Measurements from ENCODE around the gene H1-8. TPM values are rescaled to one million over a fixed set of nuclear protein-coding genes. Genes with fewer than 3 reads are reported as not detected.

The H1-8 gene
- total RNA-seq, 1 donor from 2014 or later: not detected

DNA sequence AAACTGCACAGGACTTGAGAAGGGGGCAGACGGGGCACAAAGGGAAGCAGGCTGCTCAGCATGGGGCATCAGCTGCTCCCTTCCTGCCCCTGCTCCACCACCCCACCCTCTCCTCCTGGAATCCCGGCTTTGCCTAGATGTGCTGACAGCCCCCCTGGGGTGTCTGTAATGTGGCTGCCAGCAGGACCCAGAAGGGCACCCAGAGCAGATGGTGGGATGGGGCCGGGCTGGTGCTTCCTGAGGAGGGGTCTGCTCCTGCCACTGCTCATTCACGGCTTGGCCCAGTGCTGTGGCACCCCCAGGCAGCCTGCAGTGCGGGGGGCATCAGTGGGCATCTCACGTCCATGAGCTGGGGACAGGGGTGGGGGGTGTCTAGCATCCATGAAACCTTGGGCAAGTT lies 10.2 kb downstream of the H1-8 start:
- no peak for FAIRE-seq

DNA sequence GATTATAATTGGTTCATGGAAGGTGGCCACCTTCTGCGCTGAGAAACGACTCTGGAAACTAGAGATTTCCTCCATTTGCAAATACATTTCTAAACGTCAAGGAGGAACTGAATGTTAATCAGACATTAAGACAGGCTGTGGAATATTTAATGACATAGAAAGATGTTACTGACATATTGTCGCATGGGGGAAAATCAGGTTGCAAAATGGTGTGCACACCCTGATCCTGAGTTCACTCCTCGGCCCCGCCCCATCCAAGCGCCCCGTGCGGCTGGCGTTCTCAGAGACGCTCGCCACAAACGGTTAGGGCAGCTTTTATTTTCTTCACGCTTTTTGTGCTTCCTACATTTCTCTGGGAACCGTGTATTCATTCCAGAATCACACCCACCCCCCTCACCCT lies 10.7 kb downstream of the H1-8 start:
- H3K27me3 ChIP-seq (ENCODE audit: control insufficient read depth, insufficient read depth, low read length): no peaks in the 10 kb centered on the region
- no peaks in the 10 kb centered on the region for H3K36me3 ChIP-seq (ENCODE audit: control insufficient read depth, insufficient read depth, low read length)
- TF ChIP-seq, protein P1, sequence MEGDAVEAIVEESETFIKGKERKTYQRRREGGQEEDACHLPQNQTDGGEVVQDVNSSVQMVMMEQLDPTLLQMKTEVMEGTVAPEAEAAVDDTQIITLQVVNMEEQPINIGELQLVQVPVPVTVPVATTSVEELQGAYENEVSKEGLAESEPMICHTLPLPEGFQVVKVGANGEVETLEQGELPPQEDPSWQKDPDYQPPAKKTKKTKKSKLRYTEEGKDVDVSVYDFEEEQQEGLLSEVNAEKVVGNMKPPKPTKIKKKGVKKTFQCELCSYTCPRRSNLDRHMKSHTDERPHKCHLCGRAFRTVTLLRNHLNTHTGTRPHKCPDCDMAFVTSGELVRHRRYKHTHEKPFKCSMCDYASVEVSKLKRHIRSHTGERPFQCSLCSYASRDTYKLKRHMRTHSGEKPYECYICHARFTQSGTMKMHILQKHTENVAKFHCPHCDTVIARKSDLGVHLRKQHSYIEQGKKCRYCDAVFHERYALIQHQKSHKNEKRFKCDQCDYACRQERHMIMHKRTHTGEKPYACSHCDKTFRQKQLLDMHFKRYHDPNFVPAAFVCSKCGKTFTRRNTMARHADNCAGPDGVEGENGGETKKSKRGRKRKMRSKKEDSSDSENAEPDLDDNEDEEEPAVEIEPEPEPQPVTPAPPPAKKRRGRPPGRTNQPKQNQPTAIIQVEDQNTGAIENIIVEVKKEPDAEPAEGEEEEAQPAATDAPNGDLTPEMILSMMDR (IDR thresholded peaks at IDR 0.05; ENCODE audit: insufficient read depth, low read length, severe bottlenecking): peak; percentile 9
- H3K4me3 ChIP-seq (ENCODE audit: low read depth, low read length): no peak overlapping the region
- no peak for DNase-seq (ENCODE audit: low read depth)
- no peak for FAIRE-seq

More for the DNA sequence above, 10.2 kb downstream of the H1-8 start:
- H3K4me3 ChIP-seq (ENCODE audit: low read depth, low read length): no peak overlapping the region
- no peaks in the 10 kb centered on the region for H3K36me3 ChIP-seq (ENCODE audit: control insufficient read depth, insufficient read depth, low read length)
- H3K27me3 ChIP-seq (ENCODE audit: control insufficient read depth, insufficient read depth, low read length): no peaks in the 10 kb centered on the region
- TF ChIP-seq, protein P1 (IDR thresholded peaks at IDR 0.05; ENCODE audit: insufficient read depth, low read length, severe bottlenecking): no peak
- no peak for DNase-seq (ENCODE audit: low read depth)

DNA sequence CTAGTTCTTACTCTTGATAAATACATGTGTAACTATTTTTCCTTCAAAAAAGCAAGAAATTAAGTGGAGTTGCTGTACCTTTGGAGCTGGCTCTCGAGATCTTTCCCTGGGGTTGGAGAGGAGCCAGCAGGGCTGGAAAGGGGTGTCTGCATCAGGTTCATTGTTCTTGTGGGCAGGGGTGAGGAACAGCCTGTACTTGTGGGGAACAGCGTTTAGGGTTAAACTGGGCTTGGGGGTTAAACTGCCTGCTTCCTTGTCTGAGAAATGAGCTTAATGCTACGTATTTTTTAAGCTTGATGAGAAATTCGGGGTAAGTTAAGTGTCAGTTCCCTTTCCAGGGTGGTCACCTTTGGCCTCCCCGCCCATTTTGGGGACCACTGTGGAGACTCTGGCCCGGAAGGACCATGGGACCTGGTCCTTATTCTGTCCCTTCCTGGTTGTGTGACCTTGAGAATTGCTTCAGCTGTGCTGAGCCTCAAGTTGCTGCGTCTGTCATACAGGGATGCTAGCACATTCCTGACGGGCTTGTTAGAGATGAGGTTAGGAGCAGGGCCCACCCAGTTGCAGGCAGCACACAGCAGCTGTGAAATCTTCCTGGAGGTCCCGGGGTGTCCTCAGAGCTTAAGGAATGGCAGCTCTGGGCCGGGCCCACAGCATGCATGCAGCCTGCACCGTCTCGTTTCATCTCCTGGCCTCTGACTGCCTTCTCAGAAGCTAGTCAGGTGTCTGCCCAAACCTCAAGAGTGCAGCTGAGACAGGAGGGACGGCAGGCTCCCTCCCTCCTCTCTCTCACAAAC lies 11.6 kb downstream of the H1-8 start:
- TF ChIP-seq, protein P1 (IDR thresholded peaks at IDR 0.05; ENCODE audit: insufficient read depth, low read length, severe bottlenecking): no peak
- Histone ChIP-seq H3K4me3 (ENCODE audit: low read depth, low read length) (no peak overlapping the region), H3K36me3 (ENCODE audit: control insufficient read depth, insufficient read depth, low read length) (no peaks in the 10 kb centered on the region), H3K27me3 (ENCODE audit: control insufficient read depth, insufficient read depth, low read length) (no peaks in the 10 kb centered on the region)
- FAIRE-seq: peak; percentile 84
- no peak for DNase-seq (ENCODE audit: low read depth)

DNA sequence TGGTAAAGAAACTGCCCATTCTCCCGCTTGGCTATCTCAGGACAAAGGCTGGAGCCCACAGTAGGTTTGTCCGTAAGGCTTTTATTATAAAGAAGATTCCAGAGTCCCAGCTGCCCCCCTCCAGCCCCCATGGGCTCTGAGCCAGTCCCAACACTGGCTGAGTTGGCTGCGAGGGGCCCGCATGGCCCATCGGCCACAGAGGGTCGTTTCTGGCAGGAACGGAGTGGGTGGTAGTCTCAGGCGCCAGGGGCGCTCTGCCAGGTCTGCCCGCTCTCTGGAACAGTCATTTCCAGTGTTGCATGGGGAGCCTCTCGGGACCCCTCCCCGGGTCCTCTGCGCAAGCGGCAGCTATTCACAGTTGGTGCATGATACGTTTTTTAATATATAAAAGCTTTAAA lies 12.2 kb downstream of the H1-8 start:
- FAIRE-seq (no peak), DNase-seq (ENCODE audit: low read depth) (no peak)
- no peaks in the 10 kb centered on the region for H3K36me3 ChIP-seq (ENCODE audit: control insufficient read depth, insufficient read depth, low read length)
- TF ChIP-seq, protein P1 (IDR thresholded peaks at IDR 0.05; ENCODE audit: insufficient read depth, low read length, severe bottlenecking): no peak
- no peaks in the 10 kb centered on the region for H3K27me3 ChIP-seq (ENCODE audit: control insufficient read depth, insufficient read depth, low read length)
- H3K4me3 ChIP-seq (ENCODE audit: low read depth, low read length): no peak overlapping the region

DNA sequence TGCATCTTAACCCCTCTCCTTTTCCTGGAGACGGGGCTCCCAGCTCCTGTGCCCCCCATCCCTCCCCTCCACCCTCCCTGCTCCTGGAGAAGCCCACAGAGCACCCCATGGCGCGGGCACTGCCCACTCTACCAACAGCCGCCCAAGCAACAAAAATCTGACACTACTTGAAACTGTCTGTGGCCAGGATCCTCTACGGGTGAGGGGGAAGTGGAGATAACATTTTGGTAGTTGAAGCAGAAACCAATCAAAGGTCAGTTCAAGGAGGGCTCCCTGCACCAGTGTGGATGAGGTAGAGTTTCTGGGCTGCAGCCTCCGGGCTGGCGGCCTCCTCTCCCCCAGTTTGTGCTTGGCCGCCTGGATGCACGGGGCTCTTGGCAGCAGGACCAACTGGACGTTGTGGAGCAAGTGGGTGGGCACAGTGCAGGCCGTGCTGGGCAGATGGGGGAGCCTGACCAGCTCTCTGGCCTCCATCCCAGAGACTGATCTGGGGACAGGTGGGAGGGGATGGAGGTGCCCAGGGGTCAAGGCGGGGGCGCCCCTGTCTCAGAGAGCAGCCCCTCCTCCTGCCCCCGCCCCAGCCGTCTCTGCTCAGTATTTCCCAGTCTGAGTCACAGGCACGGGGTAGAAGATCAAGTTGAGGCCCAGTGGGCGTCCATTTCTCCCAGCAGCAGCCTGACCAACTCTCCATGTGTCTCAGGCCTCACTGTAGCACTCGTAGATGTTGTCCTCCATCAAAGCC lies 12.8 kb downstream of the H1-8 start:
- TF ChIP-seq, protein P1 (IDR thresholded peaks at IDR 0.05; ENCODE audit: insufficient read depth, low read length, severe bottlenecking): no peak
- no peak for FAIRE-seq
- Histone ChIP-seq H3K27me3 (ENCODE audit: control insufficient read depth, insufficient read depth, low read length) (no peaks in the 10 kb centered on the region), H3K4me3 (ENCODE audit: low read depth, low read length) (no peak overlapping the region), H3K36me3 (ENCODE audit: control insufficient read depth, insufficient read depth, low read length) (no peaks in the 10 kb centered on the region)
- no peak for DNase-seq (ENCODE audit: low read depth)

Measured in bronchial epithelial cell (primary cell).